ENCODE results near the gene AACS. TPM values are rescaled to one million over a fixed set of nuclear protein-coding genes. Genes with fewer than 3 reads are reported as not detected.
A peak's percentile ranks its signal among the peaks of the same experiment; 100 is the strongest.

The AACS gene
- total and polyA plus RNA-seq, 4 donors = 15.4 to 33.5 (median 17.6) TPM

- Histone ChIP-seq H3K27ac (ENCODE audit: low read depth in 1 of 2, low read length in 1 of 2) (no peak overlapping the region), H3K36me3 (ENCODE audit: control insufficient read depth in 4 of 4, insufficient read depth in 4 of 4, low read length in 4 of 4) (no peaks in the 10 kb centered on the region), H3K4me1 (ENCODE audit: control insufficient read depth in 5 of 5, insufficient read depth in 5 of 5, low read length in 5 of 5) (no peaks in the 10 kb centered on the region), H3K4me3 (no peak overlapping the region), H3K9ac (ENCODE audit: insufficient read depth in 1 of 2, low read length in 2 of 2) (no peak overlapping the region), H3K27me3 (ENCODE audit: control insufficient read depth in 3 of 3, insufficient read depth in 3 of 3, low read length in 2 of 3) (no peaks in the 10 kb centered on the region), H3K9me3 (ENCODE audit: control insufficient read depth in 4 of 4, insufficient read depth in 3 of 4, low read length in 3 of 4) (no peaks in the 10 kb centered on the region)
- DNase-seq = no peak
- 70 to 81% methylated on average over 6 of the region's 6 CpGs for WGBS, 2 donors
- TF ChIP-seq CTCF (IDR thresholded peaks at IDR 0.05; ENCODE audit: control extremely low read depth, extremely low read depth) = no peak
- ATAC-seq (ENCODE audit: insufficient read depth, low FRiP score) = no peak
Observed at GRCh38 chr12:125038976-125039625, 26.1 kb upstream of the AACS start.

GRCh38 chr12:125049093-125049458, 16.2 kb upstream of the AACS start:
- Histone ChIP-seq H3K27me3 (ENCODE audit: control insufficient read depth in 3 of 3, insufficient read depth in 3 of 3, low read length in 2 of 3) (no peaks in the 10 kb centered on the region), H3K4me3 (peak overlapping the region; percentile 39), H3K36me3 (ENCODE audit: control insufficient read depth in 4 of 4, insufficient read depth in 4 of 4, low read length in 4 of 4) (no peaks in the 10 kb centered on the region), H3K4me1 (ENCODE audit: control insufficient read depth in 5 of 5, insufficient read depth in 5 of 5, low read length in 5 of 5) (peaks cover 0 to 3% (median 0%) of the 10 kb centered on the region in 5 donors), H3K9ac (ENCODE audit: insufficient read depth in 1 of 2, low read length in 2 of 2) (peak overlapping the region in 1 of 2 donors; percentile 23), H3K9me3 (ENCODE audit: control insufficient read depth in 4 of 4, insufficient read depth in 3 of 4, low read length in 3 of 4) (no peaks in the 10 kb centered on the region), H3K27ac (ENCODE audit: low read depth in 1 of 2, low read length in 1 of 2) (peak overlapping the region in 1 of 2 donors; percentile 71)
- 48 to 55% methylated on average over 15 of the region's 15 CpGs for WGBS, 2 donors
- TF ChIP-seq CTCF (IDR thresholded peaks at IDR 0.05; ENCODE audit: control extremely low read depth, extremely low read depth) = no peak
- DNase-seq = no peak
- ATAC-seq (ENCODE audit: insufficient read depth, low FRiP score) = no peak

DNA sequence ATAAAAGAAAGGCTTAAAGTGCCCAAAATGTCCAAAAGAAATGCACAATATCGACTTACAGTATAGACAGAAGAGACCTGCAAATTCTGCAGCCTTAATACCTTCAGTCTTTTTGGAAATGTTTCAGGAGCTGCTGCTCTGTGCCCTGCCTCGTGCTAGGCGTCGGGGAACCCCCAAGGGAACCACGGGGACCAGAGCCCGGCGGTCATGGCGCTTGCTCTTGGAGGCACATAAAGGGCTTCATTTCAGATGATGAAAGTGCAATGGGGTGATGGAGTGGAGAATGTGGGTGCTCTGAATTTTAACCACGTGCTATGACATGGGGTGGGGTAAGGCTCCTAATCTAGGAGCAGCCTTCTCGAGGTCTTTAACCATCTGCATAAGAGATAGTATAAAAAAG, 14.8 kb upstream of the AACS start:
- H3K4me1 ChIP-seq (ENCODE audit: control insufficient read depth in 5 of 5, insufficient read depth in 5 of 5, low read length in 5 of 5) = peaks cover 0 to 3% (median 0%) of the 10 kb centered on the region in 5 donors
- H3K4me3 ChIP-seq = no peak overlapping the region
- DNase-seq (no peak), ATAC-seq (ENCODE audit: insufficient read depth, low FRiP score) (no peak)
- H3K9me3 ChIP-seq (ENCODE audit: control insufficient read depth in 4 of 4, insufficient read depth in 3 of 4, low read length in 3 of 4) = no peaks in the 10 kb centered on the region
- no peaks in the 10 kb centered on the region for H3K36me3 ChIP-seq (ENCODE audit: control insufficient read depth in 4 of 4, insufficient read depth in 4 of 4, low read length in 4 of 4)
- H3K27ac ChIP-seq (ENCODE audit: low read depth in 1 of 2, low read length in 1 of 2) = no peak overlapping the region
- TF ChIP-seq CTCF (IDR thresholded peaks at IDR 0.05; ENCODE audit: control extremely low read depth, extremely low read depth) = no peak
- no peak overlapping the region for H3K9ac ChIP-seq (ENCODE audit: insufficient read depth in 1 of 2, low read length in 2 of 2)
- H3K27me3 ChIP-seq (ENCODE audit: control insufficient read depth in 3 of 3, insufficient read depth in 3 of 3, low read length in 2 of 3) = no peaks in the 10 kb centered on the region
- 90 to 95% methylated on average over 10 of the region's 10 CpGs for WGBS, 2 donors

DNA sequence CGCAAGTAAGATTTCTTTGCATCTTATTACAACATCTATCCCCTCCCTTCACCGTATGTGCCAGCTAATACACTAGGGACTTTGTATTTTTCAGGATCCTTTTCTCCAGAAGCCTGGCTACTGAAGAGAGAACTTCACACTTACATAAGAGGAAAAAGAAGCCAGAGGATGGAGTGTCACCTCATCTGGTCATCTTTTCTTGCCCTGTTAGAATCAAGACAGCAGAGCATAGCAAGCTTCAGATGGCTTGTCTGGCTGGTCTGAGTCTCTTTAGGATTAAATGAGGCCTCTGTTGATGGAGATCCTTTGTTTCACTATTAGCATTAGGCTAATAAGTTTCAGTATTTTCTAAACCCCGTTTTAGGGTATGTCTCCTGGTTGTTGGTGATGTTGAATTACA, 14.4 kb upstream of the AACS start:
- Histone ChIP-seq H3K27ac (ENCODE audit: low read depth in 1 of 2, low read length in 1 of 2) (no peak overlapping the region), H3K4me1 (ENCODE audit: control insufficient read depth in 5 of 5, insufficient read depth in 5 of 5, low read length in 5 of 5) (peaks cover 0 to 3% (median 0%) of the 10 kb centered on the region in 5 donors), H3K9me3 (ENCODE audit: control insufficient read depth in 4 of 4, insufficient read depth in 3 of 4, low read length in 3 of 4) (no peaks in the 10 kb centered on the region), H3K9ac (ENCODE audit: insufficient read depth in 1 of 2, low read length in 2 of 2) (no peak overlapping the region), H3K27me3 (ENCODE audit: control insufficient read depth in 3 of 3, insufficient read depth in 3 of 3, low read length in 2 of 3) (no peaks in the 10 kb centered on the region), H3K4me3 (no peak overlapping the region), H3K36me3 (ENCODE audit: control insufficient read depth in 4 of 4, insufficient read depth in 4 of 4, low read length in 4 of 4) (no peaks in the 10 kb centered on the region)
- ATAC-seq (ENCODE audit: insufficient read depth, low FRiP score) = no peak
- no peak for TF ChIP-seq CTCF (IDR thresholded peaks at IDR 0.05; ENCODE audit: control extremely low read depth, extremely low read depth)
- 80 to 85% methylated on average over 3 of the region's 3 CpGs for WGBS, 2 donors
- no peak for DNase-seq
